GM18858 (cell line): Measurements from ENCODE around the gene TBC1D10B.
"Not testable (repeated sequence)": the region's sequence is repeated elsewhere in the genome, so short reads cannot be mapped to it uniquely, and the experiment has no call there.

Source experiments
- ATAC-seq: cut with Tn5 transposase; IDR thresholded peaks from one replicate; pipeline ENCODE4 v1.9.1; 2021; ENCODE audit not compliant: unreplicated experiment

TBC1D10B gene

GRCh38 chr16:30337964-30338357 lies 32.3 kb downstream of the TBC1D10B start:
- not testable (repeated sequence) for ATAC-seq

DNA sequence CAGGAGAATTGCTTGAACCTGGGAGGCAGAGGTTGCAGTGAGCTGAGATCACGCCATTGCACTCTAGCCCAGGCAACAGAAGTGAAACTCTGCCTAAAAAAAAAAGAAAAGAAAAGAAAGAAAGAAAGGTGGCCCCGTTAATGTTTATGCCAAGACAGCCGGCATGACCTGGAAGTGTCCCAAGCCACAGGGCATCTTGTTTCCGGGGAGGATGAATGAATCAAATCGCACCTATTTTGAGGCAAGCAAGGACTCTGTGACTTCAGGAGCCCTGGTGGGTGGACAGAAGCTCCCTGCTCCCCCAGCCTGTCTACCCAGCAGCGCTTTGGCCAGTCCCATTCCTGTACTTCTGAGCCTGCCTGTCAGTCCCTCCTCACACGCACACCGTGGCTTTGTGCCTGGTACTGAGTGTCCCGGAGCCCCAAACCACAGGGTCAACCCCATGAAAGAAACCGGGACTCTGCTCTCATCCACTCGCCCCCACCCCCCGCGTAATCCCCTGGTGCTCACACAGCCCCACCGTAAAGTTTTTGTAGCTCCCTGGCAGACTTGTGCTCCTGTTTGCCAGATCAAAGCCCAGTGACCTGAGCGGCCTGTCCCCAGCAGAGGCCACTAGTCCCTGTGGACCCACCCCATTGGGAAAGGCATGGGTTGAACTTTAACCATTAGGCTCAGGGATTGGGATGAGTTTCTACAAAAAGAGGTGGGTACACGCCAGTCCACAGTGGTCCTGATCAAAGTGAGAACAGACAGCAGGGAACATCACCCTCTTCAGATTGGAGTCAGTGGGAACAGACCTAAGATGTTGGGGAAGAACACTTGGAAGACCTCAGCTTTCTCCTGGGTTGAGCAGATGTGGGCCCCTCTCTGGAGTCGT lies 34.5 kb downstream of the TBC1D10B start:
- no peak for ATAC-seq

- ATAC-seq = peak; percentile 50
Measured at GRCh38 chr16:30335028-30335597, 35.2 kb downstream of the TBC1D10B start.

DNA sequence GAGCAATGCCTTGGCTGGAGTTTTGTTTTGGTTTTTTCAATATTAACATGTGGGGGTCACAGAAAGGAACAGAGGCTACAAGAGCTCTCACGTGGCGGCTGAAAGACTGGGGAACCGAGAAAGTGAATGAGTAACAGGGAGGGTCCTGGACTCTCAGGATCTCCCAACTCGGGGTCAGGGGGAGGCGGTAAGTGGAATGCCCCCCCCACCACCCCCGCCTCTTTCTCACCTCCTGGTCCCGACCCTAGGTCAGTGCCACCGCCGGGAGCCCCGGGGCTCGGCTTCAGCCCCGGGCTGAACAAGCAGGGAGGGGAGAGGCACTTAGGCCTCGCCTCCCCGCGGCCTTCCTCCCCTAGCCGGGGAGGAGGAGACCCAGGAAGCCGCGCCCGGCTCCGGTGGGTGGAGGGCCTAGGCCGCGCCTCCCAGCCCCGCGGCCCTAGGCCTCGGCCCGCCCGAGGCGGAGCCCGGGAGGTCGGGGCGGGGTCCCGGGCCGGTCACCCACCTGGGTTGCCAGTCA lies 35.8 kb downstream of the TBC1D10B start:
- peak; percentile 69 for ATAC-seq

- not testable (repeated sequence) for ATAC-seq
Measured at GRCh38 chr16:30324220-30324619, 46.1 kb downstream of the TBC1D10B start.

DNA sequence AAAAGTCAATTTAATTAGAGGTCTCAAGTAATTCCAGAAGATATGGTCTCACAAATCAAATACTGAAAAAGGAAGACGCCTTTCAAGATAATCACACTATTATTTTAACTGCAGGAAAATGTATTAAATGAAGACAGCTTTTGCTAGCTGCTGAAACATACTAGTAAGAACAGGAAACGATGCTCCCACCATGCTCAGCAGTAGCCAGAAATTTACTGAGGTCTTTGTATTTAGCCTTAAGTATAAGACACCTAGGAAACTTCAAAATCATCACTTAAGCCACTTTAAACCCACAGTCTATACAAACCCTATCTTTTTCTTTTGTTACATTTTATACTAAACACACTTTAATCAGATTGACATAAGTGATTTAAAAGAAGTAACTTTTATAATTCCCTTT lies 51.6 kb downstream of the TBC1D10B start:
- not testable (repeated sequence) for ATAC-seq

DNA sequence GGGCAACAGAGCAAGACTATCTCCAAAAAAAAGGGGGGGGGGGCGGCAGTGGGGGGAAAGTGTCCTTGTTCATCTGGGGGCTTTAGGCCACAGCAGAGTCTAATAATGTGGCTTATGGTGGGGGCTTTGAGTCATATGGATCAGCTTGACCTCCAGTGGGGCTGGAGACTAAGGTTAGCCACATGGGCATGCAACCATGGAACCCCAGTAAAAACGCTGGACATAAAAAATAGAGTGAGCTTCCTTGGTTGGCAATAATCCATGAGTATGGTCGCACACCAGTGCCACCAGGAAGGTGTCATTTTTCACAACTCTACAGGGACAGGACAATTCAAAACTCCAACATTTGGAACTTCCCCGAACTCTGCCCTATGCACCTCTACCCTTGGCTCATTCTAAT lies 59.4 kb downstream of the TBC1D10B start:
- ATAC-seq = not testable (repeated sequence)

DNA sequence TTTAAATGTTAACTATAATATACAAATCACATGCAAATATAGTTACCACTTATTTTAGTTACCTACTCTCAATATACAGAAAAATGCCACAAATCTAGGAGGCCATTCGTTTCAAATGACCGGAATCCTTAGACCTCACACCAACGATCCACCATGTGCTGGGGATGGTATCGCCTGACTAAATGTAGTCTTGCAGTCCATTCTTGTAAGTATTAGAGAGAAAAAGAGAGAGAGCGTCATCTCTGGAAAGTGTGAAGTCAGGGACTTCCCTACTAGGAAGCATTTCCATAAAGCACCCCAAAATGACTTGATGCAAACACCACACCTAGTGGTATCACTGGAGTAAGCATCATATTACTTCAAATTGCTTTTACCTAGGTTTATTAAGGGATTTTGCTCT lies 61.0 kb downstream of the TBC1D10B start:
- ATAC-seq = not testable (repeated sequence)
